GM12865 (cell line): ENCODE data around the gene PLA2G10.

Experiments used
- DNase-seq: peaks from one replicate; pipeline ENCODE4 v3.0.0; 2010; ENCODE audit warnings: low read depth
- H3K4me3 ChIP-seq: 2 replicates; pipeline ENCODE4 v1.5.1; 2011; ENCODE audit warnings: mild to moderate bottlenecking, low read depth, low read length, control low read depth
- TF ChIP-seq, protein P1 (sequence below): IDR thresholded peaks from 2 replicates; pipeline ENCODE4 v1.5.1; 2011; ENCODE audit warnings: low read length, control low read depth, low read depth, inconsistent platforms; ENCODE audit not compliant: insufficient read depth; ENCODE audit errors: missing control alignments

The PLA2G10 gene

GRCh38 chr16:14629919-14630619, 64.0 kb downstream of the PLA2G10 start, which contains the start of gene PARN:
Gene PARN, minus strand, starts transcription at chr16:14630260. Its CDS starts 135 bp downstream, at chr16:14630125.
- peak within 1 kb of the TSS; percentile 65 for H3K4me3 ChIP-seq
- DNase-seq = peak; percentile 99
- TF ChIP-seq, protein P1, sequence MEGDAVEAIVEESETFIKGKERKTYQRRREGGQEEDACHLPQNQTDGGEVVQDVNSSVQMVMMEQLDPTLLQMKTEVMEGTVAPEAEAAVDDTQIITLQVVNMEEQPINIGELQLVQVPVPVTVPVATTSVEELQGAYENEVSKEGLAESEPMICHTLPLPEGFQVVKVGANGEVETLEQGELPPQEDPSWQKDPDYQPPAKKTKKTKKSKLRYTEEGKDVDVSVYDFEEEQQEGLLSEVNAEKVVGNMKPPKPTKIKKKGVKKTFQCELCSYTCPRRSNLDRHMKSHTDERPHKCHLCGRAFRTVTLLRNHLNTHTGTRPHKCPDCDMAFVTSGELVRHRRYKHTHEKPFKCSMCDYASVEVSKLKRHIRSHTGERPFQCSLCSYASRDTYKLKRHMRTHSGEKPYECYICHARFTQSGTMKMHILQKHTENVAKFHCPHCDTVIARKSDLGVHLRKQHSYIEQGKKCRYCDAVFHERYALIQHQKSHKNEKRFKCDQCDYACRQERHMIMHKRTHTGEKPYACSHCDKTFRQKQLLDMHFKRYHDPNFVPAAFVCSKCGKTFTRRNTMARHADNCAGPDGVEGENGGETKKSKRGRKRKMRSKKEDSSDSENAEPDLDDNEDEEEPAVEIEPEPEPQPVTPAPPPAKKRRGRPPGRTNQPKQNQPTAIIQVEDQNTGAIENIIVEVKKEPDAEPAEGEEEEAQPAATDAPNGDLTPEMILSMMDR = no peak

DNA sequence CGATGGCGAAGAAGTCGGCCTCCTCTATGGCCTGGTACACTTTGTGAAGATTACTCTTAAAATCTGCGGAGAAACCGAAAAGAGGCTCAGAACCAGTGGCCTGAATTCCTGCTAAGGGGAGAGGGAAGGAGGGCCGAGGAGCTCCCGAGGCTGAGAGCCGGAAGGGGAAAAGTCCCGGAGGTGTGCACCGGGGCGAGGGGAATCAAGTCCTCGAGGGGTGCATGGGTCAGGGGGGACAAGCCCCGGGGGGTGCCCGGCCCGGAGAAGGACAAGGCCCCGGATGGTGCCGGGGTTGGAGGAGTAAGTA, 64.5 kb downstream of the PLA2G10 start:
- DNase-seq = no peak
- TF ChIP-seq, protein P1 = no peak
- peak overlapping the region; percentile 65 for H3K4me3 ChIP-seq

DNA sequence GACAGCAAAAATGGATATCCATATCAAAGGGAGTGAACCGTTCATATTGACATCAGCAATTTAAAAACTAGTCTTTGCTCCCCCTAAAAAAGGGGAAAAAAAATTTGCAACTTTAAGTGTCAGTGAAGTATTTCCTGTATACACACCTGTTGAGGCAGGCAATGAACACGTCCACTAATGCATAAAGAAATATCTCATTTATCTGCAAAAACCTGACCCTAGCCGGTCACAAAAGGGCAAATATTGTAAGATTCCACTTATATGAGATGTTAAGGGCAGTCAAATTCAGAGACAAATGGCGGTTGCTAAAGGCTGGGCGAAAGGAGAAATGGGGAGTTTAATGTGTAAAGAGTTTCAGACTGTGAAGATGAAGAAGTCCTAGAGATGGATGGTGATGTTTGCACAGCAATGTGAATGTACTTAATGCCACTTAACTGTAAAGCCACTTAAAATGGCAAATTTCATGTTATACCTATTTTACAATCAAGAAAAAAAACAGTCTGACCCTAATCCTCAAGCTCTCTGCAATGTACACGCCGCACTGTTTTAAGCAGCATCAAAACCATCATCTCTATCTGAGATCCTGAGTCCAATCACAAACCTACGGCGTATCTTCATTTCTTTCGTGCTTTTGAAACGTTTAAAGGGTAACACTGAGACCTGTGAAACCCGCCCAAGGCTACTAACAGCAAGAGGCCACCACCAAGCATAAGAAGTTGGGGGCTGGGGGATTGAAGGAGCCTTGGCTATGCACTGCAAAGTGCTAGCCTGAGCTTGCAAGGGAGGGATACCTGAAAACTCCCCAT, 65.1 kb downstream of the PLA2G10 start:
- DNase-seq = peak; percentile 30
- peak overlapping the region; percentile 65 for H3K4me3 ChIP-seq
- TF ChIP-seq, protein P1 = no peak

GRCh38 chr16:14627078-14627477, 67.0 kb downstream of the PLA2G10 start:
- no peak overlapping the region for H3K4me3 ChIP-seq
- TF ChIP-seq, protein P1 = no peak

More at GRCh38 chr16:14627078-14627477, 67.0 kb downstream of the PLA2G10 start:
- DNase-seq = no peak
